Measurements from ENCODE around the gene MPND. TPM values are rescaled to one million over a fixed set of nuclear protein-coding genes. Genes with fewer than 3 reads are reported as not detected.
A peak's percentile ranks its signal among the peaks of the same experiment; 100 is the strongest.

The MPND gene
- total and polyA plus RNA-seq, 2 of the 13 experiments (the other 11 are each of a cell fraction or from before 2014, with no cell fraction given) = 10.8 to 15.8 TPM

DNA sequence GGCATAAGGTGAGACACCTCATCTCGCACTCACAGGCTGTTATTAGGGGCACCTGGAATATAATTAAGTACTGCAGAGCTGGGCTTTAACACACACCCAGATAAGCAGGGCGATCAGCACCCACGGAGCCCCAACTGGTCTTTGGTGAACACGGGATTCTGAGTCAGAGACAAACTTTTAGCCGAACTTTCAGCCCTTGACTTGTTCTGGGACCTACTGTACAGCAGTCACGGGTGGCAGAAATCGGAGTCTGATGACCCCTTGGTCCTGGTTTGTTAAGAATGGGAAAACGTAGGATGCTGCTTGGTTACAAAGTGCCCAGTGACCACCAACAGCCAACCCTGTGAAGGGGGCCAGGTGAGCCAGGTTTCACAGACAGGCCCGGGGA, 47.9 kb downstream of the MPND start (continued):
- TF ChIP-seq SRSF9 (IDR thresholded peaks at IDR 0.05; ENCODE audit: borderline replicate concordance, insufficient read depth, low read depth, low read length, poor library complexity, severe bottlenecking) = no peak
- no peak for TF ChIP-seq TAF15 (IDR thresholded peaks at IDR 0.05; ENCODE audit: low read depth, low read length, poor library complexity, severe bottlenecking)
- TF ChIP-seq, protein P1, sequence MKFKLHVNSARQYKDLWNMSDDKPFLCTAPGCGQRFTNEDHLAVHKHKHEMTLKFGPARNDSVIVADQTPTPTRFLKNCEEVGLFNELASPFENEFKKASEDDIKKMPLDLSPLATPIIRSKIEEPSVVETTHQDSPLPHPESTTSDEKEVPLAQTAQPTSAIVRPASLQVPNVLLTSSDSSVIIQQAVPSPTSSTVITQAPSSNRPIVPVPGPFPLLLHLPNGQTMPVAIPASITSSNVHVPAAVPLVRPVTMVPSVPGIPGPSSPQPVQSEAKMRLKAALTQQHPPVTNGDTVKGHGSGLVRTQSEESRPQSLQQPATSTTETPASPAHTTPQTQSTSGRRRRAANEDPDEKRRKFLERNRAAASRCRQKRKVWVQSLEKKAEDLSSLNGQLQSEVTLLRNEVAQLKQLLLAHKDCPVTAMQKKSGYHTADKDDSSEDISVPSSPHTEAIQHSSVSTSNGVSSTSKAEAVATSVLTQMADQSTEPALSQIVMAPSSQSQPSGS (CRISPR knock-in tag; IDR thresholded peaks at IDR 0.05) = no peak
- TF ChIP-seq, protein P2, sequence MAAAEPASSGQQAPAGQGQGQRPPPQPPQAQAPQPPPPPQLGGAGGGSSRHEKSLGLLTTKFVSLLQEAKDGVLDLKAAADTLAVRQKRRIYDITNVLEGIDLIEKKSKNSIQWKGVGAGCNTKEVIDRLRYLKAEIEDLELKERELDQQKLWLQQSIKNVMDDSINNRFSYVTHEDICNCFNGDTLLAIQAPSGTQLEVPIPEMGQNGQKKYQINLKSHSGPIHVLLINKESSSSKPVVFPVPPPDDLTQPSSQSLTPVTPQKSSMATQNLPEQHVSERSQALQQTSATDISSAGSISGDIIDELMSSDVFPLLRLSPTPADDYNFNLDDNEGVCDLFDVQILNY (CRISPR knock-in tag; conservative IDR thresholded peaks at IDR 0.05) = no peak
- TF ChIP-seq, protein P3, sequence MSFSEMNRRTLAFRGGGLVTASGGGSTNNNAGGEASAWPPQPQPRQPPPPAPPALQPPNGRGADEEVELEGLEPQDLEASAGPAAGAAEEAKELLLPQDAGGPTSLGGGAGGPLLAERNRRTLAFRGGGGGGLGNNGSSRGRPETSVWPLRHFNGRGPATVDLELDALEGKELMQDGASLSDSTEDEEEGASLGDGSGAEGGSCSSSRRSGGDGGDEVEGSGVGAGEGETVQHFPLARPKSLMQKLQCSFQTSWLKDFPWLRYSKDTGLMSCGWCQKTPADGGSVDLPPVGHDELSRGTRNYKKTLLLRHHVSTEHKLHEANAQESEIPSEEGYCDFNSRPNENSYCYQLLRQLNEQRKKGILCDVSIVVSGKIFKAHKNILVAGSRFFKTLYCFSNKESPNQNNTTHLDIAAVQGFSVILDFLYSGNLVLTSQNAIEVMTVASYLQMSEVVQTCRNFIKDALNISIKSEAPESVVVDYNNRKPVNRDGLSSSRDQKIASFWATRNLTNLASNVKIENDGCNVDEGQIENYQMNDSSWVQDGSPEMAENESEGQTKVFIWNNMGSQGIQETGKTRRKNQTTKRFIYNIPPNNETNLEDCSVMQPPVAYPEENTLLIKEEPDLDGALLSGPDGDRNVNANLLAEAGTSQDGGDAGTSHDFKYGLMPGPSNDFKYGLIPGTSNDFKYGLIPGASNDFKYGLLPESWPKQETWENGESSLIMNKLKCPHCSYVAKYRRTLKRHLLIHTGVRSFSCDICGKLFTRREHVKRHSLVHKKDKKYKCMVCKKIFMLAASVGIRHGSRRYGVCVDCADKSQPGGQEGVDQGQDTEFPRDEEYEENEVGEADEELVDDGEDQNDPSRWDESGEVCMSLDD (CRISPR knock-in tag; IDR thresholded peaks at IDR 0.05; ENCODE audit: borderline replicate concordance) = no peak
- TF ChIP-seq, protein P4, sequence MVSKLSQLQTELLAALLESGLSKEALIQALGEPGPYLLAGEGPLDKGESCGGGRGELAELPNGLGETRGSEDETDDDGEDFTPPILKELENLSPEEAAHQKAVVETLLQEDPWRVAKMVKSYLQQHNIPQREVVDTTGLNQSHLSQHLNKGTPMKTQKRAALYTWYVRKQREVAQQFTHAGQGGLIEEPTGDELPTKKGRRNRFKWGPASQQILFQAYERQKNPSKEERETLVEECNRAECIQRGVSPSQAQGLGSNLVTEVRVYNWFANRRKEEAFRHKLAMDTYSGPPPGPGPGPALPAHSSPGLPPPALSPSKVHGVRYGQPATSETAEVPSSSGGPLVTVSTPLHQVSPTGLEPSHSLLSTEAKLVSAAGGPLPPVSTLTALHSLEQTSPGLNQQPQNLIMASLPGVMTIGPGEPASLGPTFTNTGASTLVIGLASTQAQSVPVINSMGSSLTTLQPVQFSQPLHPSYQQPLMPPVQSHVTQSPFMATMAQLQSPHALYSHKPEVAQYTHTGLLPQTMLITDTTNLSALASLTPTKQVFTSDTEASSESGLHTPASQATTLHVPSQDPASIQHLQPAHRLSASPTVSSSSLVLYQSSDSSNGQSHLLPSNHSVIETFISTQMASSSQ (IDR thresholded peaks at IDR 0.05; ENCODE audit: low read depth) = no peak
- TF ChIP-seq, protein P4 (CRISPR knock-in tag; IDR thresholded peaks at IDR 0.05; ENCODE audit: borderline replicate concordance) = no peak
- TF ChIP-seq ZSCAN21 (CRISPR knock-in tag; IDR thresholded peaks at IDR 0.05; ENCODE audit: borderline replicate concordance) = 0 out of 2 replicates have a peak, but pooled peaks have one; percentile 6
- TF ChIP-seq HDAC6 (IDR thresholded peaks at IDR 0.05; ENCODE audit: low read depth, low read length) = no peak
- peak; percentile 7; the same call in 1 of the 2 replicates for TF ChIP-seq ZNF503 (CRISPR knock-in tag; IDR thresholded peaks at IDR 0.05)
- no peak for TF ChIP-seq NR1H2 (CRISPR knock-in tag; IDR thresholded peaks at IDR 0.05; ENCODE audit: borderline replicate concordance, low read depth)
- TF ChIP-seq ZFP62 (CRISPR knock-in tag; IDR thresholded peaks at IDR 0.05) = no peak
- TF ChIP-seq MTF2 (CRISPR knock-in tag; IDR thresholded peaks at IDR 0.05; ENCODE audit: borderline replicate concordance) = no peak
- no peak for TF ChIP-seq ZNF850 (CRISPR knock-in tag; conservative IDR thresholded peaks at IDR 0.05)
- no peak for TF ChIP-seq HNF4G (IDR thresholded peaks at IDR 0.05; ENCODE audit: borderline replicate concordance, low read depth, low read length)
- no peak for TF ChIP-seq HNF4G (CRISPR knock-in tag; IDR thresholded peaks at IDR 0.05; ENCODE audit: borderline replicate concordance, low read depth)
- TF ChIP-seq ZNF282 (IDR thresholded peaks at IDR 0.05; ENCODE audit: partially characterized antibody) = no peak
- no peak for TF ChIP-seq ARHGAP35 (CRISPR knock-in tag; IDR thresholded peaks at IDR 0.05; ENCODE audit: borderline replicate concordance)
- no peak for TF ChIP-seq KLF16 (CRISPR knock-in tag; IDR thresholded peaks at IDR 0.05)

All from HepG2 (cell line).